Astrocyte (in vitro differentiated cells and primary cell): ENCODE results near the gene GNB1L.

Experiments used
- EZH2 ChIP-seq: IDR thresholded peaks from 2 replicates; pipeline ENCODE4 v1.6.1; 2012; ENCODE audit warnings: mild to moderate bottlenecking, low read length, inconsistent platforms; ENCODE audit not compliant: insufficient read depth
- TF ChIP-seq, protein P1 (sequence below): IDR thresholded peaks from 2 replicates; pipeline ENCODE4 v1.5.1; 2011; ENCODE audit warnings: low read depth, mild to moderate bottlenecking, inconsistent platforms, low read length, moderate library complexity; ENCODE audit not compliant: insufficient read depth

DNA sequence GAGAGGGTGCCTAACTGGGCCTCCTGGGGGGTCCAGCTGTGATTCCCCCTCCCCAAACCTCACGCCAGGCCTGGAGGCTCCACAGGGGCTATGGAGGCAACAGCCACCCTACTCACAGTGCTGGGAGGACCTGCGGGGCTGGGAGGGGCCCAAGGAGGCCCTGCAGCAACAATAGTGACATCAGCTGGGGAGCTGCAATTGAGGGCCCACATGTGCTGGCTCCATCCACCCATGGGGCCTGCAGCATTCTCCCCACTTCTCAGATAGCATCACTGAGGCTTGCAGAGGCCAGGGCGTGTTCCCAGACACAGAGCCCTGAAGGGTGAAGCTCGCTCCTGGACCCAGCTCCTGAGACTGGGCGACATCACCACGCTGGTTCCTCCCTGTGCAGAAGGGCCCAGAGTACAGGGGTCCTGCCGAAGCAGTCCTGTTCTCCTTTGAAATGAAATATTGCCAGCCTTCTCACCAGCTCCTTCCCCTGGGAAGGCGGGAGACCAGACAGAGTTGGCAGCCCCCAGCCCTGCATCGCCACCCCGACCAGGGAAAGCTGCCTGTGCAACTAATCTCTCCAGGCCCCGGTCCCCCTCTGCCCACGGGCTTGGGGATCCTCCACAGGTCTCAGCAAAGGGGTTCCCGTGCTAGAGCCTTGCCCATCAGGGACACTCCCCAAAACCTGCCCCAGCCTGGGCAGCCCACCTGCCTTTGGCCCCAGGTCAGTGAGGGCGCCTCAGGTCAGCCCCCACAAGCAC is 103.0 kb downstream of the GNB1L start:
- TF ChIP-seq, protein P1, sequence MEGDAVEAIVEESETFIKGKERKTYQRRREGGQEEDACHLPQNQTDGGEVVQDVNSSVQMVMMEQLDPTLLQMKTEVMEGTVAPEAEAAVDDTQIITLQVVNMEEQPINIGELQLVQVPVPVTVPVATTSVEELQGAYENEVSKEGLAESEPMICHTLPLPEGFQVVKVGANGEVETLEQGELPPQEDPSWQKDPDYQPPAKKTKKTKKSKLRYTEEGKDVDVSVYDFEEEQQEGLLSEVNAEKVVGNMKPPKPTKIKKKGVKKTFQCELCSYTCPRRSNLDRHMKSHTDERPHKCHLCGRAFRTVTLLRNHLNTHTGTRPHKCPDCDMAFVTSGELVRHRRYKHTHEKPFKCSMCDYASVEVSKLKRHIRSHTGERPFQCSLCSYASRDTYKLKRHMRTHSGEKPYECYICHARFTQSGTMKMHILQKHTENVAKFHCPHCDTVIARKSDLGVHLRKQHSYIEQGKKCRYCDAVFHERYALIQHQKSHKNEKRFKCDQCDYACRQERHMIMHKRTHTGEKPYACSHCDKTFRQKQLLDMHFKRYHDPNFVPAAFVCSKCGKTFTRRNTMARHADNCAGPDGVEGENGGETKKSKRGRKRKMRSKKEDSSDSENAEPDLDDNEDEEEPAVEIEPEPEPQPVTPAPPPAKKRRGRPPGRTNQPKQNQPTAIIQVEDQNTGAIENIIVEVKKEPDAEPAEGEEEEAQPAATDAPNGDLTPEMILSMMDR, result no peak
- TF ChIP-seq EZH2, result no peak
